ENCODE results near the gene CD81. TPM values are rescaled to one million over a fixed set of nuclear protein-coding genes. Genes with fewer than 3 reads are reported as not detected.
A peak's percentile ranks its signal among the peaks of the same experiment; 100 is the strongest.

Gene CD81
- total and polyA plus RNA-seq, 9 of the 15 experiments (the other 6 are each of a cell fraction or from before 2014, with no cell fraction given) = 2.4 to 189 (median 61.7) TPM

- TF ChIP-seq ATF3 (IDR thresholded peaks at IDR 0.05) (peak; percentile 69), ATF3 (CRISPR knock-in tag; conservative IDR thresholded peaks at IDR 0.05) (no peak), PHF20 (IDR thresholded peaks at IDR 0.05; ENCODE audit: partially characterized antibody) (peak; percentile 34), RB1 (IDR thresholded peaks at IDR 0.05; ENCODE audit: low read depth) (peak; percentile 36; the same call in 1 of the 2 replicates), SIN3B (IDR thresholded peaks at IDR 0.05; ENCODE audit: low read depth) (0 out of 2 replicates have a peak, but pooled peaks have one; percentile 35), FIP1L1 (IDR thresholded peaks at IDR 0.05; ENCODE audit: low read depth, low read length, poor library complexity, severe bottlenecking) (no peak), ZFX (CRISPR knock-in tag; IDR thresholded peaks at IDR 0.05) (peak; percentile 93), BRD9 (IDR thresholded peaks at IDR 0.05; ENCODE audit: low read depth, partially characterized antibody) (no peak), MAZ (CRISPR knock-in tag; conservative IDR thresholded peaks at IDR 0.05 in 1 of 2, IDR thresholded peaks at IDR 0.05 in 1 of 2) (peak; percentile 66 to 92), DPF2 (IDR thresholded peaks at IDR 0.05) (0 out of 2 replicates have a peak, but pooled peaks have one; percentile 16), PRPF4 (IDR thresholded peaks at IDR 0.05; ENCODE audit: insufficient read depth, low read depth, low read length, poor library complexity, severe bottlenecking) (peak; percentile 15), ZNF12 (CRISPR knock-in tag; IDR thresholded peaks at IDR 0.05) (peak; percentile 48; the same call in 1 of the 2 replicates), KAT7 (CRISPR knock-in tag; IDR thresholded peaks at IDR 0.05; ENCODE audit: borderline replicate concordance) (peak; percentile 58; the same call in 1 of the 2 replicates)
Measured at GRCh38 chr11:2377511-2378443, 667 bp downstream of the CD81 start (continued).
